HG03575 (cell line): Measurements from ENCODE around the gene NAP1L5.

Experiments used
- ATAC-seq: cut with Tn5 transposase; IDR thresholded peaks from one replicate; pipeline ENCODE4 v1.9.1; 2021; ENCODE audit not compliant: unreplicated experiment, insufficient number of reproducible peaks, low FRiP score; ENCODE audit errors: extremely low read depth

Gene NAP1L5, protein sequence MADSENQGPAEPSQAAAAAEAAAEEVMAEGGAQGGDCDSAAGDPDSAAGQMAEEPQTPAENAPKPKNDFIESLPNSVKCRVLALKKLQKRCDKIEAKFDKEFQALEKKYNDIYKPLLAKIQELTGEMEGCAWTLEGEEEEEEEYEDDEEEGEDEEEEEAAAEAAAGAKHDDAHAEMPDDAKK

DNA sequence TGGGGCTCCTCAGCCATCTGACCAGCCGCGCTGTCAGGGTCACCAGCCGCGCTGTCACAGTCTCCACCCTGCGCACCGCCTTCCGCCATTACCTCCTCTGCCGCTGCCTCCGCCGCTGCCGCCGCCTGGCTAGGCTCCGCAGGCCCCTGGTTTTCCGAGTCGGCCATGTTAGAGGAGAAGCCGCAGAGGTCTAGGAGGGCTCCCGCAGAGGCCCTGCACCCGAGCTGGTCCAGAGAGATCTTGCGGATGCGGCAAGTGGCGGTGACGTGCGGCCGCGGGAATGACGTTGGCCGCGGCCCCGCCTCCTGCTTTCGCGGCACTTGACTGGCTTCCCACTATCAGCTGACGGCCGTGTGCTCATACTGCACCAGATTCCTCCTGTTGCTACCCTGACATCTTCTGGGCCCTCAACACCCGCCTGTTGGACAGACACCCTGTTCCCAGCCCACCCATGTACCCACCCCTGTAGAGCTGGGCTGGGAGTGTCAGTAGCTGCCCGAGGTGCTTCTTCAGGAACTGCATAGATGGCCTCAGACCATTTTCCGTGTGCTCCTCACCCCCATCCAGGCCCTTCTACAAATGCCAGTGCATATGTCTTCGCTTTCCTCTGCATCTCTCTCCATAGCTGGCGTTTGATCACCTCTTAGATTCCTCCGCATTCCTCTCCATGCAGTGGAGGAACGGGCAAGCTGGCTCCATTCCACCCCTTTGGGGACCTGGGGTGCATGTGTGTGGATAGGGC, at the start of gene NAP1L5:
TSS of gene NAP1L5 (minus strand) at position 242 of the 742 bp plus-strand sequence. CDS start at position 167, 75 bp downstream.
- ATAC-seq: peak; percentile 53

DNA sequence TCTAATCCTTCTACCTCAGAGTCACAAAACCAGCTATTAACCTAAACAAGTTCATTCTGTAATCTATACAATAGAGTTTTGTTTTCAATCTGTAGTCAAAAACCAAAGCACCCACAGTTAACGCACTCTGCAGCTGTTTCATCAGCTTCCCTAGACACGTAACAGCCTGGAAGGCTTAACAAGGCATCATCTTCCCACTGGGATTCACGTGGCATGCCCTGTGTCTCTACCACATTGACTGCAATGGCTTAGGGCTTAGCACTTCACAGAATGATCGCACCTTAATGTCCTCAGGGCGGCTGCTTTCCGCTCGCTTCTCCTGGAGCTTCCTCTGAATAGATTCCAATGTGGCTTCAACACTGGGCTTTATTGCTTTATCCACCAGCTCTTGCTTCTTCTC, 49.7 kb upstream of the NAP1L5 start:
- ATAC-seq: no peak

DNA sequence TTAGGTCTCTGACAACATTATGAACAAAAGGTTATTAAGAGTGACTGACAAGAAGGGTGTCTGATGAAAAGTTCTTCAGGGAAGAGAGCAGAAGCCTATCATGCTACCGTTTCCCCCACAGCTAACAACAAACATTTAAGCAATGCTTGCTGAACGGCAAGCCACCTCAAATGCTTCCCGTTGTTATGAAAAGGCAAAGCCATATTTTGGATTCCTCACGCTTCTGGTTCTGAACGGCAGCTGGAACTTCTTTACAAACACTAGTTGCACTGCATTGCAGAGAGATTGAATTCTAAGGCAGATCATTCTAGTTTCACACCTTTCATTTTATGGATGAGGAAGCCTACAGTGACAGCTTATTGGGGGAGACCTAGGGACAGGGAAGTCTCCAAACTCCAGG, 48.6 kb upstream of the NAP1L5 start:
- ATAC-seq: no peak

DNA sequence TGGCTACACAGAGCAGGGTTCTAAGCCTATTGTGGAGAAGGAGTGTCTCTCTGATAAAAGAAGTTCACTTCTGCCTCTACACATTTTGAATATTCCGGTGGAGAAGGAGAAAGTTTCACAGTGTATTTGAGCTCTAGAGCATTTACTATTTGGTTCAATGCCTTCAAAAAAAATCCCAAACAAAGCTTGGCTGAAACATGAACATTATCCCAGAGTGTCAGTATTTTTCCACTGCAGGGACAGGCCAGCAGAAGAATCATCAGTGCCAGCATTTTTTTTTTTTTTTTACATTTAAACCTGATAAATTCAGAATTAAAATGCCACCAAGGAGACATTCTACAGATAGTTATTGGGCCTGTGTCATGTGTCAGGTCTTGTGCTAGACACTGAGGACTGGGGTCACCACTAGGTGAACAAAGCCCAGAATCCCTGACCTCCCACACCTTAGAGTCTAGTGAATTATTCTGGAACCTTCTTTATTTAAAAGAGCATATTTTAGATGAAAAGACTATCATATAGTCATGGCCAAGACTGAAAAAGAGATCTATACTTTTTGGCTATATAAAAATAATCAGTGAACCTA, 48.0 kb upstream of the NAP1L5 start:
- ATAC-seq: no peak

DNA sequence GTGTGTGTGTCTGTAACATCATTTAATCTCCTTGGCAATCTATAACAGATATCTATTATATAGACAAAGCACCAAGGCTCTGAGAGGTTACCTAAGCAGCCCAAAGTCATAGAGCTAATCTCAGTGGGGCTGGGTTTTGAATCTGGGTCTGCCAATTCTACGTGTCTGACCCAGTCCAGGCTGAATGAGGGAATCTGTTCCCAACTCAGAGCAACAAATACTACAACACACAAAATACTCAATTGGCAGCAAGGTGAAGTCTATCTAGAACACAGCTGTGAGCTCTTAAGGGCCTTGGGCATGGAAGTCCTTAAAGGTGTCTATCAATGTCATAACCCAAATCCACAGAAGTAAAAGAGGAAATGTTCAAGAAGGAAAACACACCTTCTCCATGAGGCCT, 47.5 kb upstream of the NAP1L5 start:
- ATAC-seq: no peak

DNA sequence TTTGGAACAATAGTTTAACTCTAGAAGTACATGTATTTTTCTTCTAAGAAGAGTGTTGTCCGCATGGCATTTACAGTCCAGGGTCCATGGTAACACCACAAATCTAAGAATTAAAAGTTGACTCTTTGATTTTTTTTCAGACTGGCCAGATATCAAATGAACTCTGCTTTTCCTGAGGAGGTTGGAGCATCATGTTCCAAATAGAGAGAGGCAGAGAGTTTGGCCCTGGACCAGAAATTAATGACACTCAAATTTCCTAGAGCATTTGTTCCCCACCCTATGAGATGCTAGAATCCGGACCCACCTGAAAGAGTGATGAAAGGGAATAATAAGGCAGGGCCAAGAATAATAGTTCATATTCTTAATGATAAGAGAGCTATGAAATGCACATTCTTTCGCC, 47.0 kb upstream of the NAP1L5 start:
- no peak for ATAC-seq

DNA sequence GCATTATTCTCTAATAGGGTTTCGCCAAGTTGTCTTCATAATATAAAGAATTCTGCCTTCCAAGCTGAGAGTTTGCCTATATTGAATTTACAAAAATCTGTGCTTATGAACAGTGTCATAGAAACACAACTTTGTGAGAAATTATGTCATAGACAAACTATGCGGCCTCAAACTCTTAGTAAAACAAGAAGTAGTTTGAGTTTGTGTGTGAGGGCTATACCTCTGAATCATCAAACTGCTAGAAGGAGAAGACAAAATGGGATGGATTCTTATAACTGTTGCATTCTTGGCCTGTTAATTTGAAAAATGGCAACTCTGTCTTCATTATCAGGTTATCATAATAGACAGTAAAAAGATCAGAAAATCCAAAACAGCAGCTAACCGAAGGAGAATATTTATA, 46.1 kb upstream of the NAP1L5 start:
- no peak for ATAC-seq

DNA sequence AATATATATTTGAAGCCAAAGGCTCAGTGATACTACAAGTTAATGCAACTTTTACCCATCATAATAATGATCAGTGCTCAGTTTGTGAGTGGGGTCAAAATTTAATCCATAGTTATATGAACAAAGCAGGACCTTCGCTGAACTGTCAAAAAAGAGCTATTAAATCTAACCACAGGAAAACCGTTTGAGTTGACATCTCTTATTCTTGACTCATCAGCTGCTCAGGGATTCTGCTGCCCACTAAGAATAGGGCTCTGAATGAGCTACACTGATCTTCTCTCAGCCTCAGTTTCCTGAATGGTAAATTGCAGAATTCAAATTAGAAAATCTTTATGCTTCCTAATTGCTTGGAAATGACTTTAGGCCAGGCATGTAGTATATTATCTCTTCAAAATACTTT, 44.9 kb upstream of the NAP1L5 start:
- ATAC-seq: no peak

DNA sequence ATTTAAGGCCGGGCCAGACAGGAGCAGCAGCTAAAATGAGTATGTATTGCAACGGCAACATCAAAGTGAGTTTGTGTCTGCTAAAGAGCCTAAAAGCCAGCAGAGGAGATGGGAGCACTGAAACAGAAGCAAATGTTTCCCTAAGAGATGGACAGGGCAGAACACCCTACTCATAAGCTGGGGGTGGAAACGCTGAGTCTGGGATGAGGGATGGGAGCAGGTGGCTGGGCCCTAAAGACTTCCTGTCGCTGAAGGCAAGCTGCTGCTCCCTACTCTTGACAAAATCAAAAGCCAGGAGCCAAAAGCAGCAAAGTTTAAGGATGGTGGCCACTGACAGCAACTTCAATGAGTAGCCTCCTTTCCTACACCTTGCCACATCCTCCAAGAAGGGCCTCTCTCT, 40.6 kb upstream of the NAP1L5 start:
- no peak for ATAC-seq

DNA sequence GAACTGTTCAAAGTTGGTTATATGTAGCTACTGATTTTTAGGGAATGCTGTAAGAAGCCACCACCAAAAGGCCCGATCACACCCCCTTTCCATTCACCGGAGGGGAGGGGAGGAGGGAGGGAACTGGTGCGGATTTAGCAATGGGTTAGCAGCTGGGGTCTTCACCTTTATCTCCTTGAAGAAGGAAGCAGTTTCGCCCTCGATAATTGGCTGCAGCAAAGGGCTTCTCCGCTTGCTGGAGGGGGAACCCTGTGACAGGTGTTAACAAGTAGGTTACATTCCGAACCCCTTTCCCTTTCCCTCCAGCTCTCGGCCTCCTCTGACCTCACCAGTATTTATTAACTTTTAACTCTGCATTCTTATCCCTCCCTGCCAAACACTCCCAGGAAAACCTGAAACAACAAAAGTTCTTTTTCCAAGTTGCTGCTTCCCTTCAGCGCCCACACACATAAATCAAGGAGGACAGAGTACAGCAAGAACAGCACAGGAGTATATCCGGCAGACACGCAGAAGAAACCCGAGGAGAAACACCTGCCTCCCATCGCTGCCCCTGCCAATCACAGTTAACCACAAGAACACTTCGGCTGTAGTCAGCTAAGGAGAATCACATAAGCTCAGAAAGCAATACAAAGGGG, 39.8 kb upstream of the NAP1L5 start:
- peak; percentile 90 for ATAC-seq

DNA sequence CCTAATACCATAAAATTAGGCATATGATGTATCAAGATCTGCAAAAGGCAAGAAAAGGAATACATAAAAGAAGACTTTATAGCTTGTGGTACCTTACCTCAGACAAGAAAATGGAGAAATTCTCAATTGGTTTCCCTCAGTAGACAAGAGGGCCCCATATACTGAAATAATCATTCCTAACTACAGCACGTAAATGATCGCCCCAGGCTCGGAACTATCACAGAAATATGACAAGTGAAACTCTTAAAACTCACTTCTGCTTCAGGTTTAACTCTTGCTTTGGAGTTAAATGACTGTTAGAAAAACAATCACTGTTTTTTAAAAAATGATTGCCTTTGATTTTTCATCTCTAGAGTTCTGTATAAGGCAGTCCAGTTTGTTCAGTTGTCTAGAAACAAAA, 38.6 kb upstream of the NAP1L5 start:
- no peak for ATAC-seq

DNA sequence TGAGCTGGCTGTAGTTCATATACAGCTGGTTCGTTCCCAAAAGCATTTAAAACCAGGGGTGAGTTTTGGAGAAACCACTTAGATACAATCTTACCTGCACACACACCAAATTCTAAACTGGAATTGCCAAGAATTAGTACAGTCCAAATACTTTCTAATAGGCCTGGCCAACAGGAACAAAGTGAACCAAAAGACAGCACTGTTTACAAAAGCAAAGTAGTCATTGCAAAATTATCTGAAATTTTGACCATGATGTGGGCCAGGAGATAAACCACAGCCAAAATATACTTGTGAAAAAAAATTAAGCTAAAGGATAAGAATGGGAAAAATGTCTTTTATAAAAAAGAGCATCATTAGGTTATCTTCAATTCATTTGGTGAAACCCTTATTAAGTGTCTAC, 37.9 kb upstream of the NAP1L5 start:
- no peak for ATAC-seq

DNA sequence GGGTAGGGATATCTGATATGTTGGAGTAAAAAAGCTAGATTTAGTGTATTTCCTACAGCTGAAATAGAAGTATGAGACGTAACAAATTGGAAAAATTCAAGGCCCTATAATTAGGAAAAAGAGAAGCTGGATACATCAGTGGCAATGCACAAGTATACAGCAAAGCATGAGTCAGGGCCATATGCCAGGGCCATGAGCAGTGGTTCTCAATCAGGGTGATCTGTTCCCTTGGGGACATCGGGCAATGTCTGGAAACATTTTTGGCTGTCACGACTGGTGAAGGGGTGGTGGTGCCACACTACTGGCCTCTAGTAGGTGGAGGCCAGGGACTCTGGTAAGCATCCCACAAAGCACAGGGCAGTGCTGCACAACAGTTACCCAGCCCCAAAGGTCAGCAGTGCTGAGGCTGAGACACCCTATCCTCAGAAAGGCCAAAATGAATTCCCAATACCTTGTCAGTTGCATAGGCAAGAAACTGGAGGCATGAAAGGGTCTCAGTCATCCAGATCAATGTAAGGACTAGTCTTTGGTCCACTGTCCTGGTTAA, 36.8 kb upstream of the NAP1L5 start:
- ATAC-seq: no peak

DNA sequence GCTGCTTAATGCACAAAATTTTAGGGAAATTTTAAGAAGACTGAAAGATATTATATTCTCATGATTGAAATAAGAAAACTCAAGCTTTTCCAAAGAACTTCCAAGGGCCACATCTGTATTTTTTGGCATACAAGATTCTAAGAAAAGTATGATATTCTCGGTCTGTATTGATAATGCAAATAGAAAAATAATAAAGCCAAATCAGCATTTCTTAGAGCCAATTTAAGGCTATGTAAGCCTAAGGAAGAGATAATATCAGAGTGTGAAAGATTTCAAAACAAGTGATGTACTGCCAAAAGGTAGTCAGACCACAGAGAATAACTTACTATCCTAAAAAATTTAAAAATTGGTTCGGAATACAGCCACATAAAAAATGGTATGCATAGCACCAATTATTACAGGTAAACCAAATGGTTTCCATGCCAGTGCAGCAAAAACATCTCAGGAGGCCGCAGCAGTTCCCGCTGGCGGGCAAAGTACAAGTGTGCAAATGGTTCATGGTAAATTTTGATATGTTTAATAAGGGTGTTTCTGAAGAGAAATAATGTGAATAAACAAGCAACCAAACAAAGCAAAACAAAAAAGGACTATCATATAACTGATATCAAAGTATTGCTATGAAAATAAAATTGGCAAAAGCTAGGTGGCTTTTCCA, 35.2 kb upstream of the NAP1L5 start:
- ATAC-seq: no peak

DNA sequence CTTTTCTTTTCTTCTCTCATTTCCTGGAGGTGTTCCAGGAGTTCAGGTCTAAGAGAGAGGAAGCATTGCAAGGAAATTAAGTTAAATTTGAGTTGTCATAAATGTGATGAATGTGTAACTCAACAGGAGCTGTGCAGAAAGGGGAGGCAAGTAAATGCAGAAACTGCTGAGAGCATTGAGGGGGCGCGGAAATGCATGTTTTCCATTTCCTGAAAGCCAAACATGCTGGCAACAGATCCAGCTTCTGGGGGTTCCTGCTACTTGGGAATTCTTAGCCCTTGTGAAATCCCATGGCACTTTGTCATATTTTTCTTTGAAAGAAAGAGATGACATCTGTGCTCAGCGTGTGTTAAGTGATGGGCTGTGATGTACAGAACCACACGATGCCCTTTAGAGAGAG, 33.8 kb upstream of the NAP1L5 start:
- ATAC-seq: no peak

DNA sequence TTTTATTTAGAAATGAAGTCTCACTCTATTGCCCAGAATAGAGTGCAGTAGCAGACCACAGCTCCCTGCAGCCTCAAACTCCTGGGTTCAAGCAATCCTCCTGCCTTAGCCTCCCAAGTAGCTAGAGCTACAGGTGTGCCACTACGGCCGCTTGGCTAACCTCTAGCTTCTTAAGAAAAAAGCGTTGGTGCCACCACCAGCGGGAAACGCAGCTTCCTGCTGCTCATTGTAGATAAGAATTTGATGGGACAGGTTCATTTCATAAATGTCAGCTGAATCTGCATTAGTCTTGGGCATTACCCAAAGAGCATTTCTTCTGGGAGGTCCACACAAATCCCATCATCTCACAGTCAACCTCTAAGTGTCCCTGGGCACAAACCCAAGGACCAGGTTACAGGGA, 33.2 kb upstream of the NAP1L5 start:
- ATAC-seq: no peak

DNA sequence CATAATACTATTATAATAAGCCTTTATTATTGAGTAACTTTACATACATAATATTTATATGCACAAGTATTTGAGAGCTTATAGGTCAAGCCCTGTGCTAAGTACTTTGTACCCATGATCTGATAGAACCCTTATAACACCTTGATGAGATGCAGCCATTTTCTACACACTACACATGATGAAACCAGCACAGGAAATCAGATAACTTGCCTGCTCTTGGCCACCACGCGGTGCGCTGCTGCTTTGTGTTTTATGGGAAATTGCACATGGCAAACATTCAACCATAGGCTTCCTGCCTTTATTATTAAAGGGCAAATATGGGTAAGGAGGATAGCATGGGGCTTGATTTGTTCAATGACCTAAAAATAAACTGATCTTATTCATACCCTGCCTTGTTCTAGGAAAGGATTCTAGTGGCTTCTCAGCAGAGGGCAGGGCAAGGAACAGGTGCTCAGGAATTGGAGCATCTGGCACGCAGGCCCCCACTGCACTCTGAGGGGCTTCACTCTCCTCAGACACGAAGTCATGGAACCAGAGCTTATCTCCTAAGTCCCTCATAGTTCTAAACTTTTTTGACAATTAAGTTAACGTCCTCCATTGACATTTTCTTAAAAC, 31.6 kb upstream of the NAP1L5 start:
- no peak for ATAC-seq

DNA sequence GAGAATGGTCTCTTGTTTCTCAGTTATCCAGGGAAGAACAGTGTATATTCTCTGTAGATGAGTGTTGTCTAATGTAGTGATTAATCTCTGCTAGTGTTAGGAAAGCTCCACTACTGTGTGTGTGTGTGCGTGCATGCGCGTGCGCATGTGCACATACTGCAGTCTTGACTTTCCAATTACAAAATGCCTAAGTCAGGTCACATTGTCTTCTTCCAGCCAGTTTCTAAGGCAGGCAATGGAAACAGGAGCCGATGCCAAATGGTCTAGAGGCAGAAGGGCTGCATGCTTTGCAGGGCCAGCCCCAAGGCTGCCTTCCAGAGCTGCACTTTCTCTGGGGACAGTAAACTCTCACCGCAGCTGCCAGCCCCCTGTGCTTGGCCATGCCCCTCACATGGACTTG, 30.5 kb upstream of the NAP1L5 start:
- ATAC-seq: no peak

DNA sequence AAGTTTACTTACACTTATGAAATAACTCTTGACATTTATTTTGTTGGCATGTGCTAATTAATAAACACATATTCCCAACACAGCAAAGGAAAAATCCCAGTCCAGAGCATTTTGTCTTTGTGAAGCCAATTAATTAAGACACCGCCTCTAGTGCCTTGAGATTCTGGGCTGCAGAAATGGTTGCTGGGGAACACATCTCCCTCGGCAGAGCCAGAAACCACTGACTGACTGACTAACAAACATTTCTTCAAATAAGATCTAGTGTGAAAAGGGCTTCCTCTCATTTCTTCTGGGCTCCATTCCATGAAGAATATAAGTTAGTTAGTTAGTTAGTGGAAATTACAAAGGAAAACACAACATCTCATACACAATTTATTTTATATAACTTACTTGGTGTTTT, 28.4 kb upstream of the NAP1L5 start:
- no peak for ATAC-seq
